Testis (tissue), 3 donors: ENCODE results near the gene TMPRSS15. TPM values are rescaled to one million over a fixed set of nuclear protein-coding genes. Genes with fewer than 3 reads are reported as not detected.
"Not testable (repeated sequence)": the region's sequence is repeated elsewhere in the genome, so short reads cannot be mapped to it uniquely, and the experiment has no call there.

ENCODE experiments used
- DNase-seq: peaks from one replicate; pipeline ENCODE4 v3.0.0-alpha.2; 2019
- H3K27ac ChIP-seq, 2 donors: fragments of 200-600 bp; sonication (generic); one replicate each; pipeline ENCODE4 v1.5.1; 2019
- H3K27me3 ChIP-seq: fragments of 200-600 bp; sonication (generic); one replicate; pipeline ENCODE4 v1.5.1; 2019
- H3K36me3 ChIP-seq: fragments of 200-600 bp; sonication (generic); one replicate; pipeline ENCODE4 v1.5.1; 2017; ENCODE audit warnings: low read depth; ENCODE audit errors: missing control alignments
- H3K4me1 ChIP-seq: fragments of 200-600 bp; sonication (generic); one replicate; pipeline ENCODE4 v1.5.1; 2019
- H3K4me3 ChIP-seq, 2 donors: fragments of 200-600 bp; sonication (generic); one replicate each; pipeline ENCODE4 v1.5.1; 2017 to 2019
- H3K9me3 ChIP-seq: fragments of 200-600 bp; sonication (generic); one replicate; pipeline ENCODE4 v1.5.1; 2017
- CTCF ChIP-seq, 3 experiments: fragments of 450-650 bp in 2 of 3; fragments of 200-600 bp in 1 of 3; sonication (generic) in 1 of 3; IDR thresholded peaks; one replicate each; pipeline ENCODE4 v1.5.1; 2016 to 2019; ENCODE audit warnings: antibody characterized with exemption in 3 of 3, mild to moderate bottlenecking in 2 of 3, moderate library complexity in 1 of 3
- POLR2A ChIP-seq: fragments of 450-650 bp; IDR thresholded peaks from one replicate; pipeline ENCODE4 v1.6.1; 2017; ENCODE audit warnings: antibody characterized with exemption, mild to moderate bottlenecking, moderate library complexity
- WGBS, 2 donors: methylation state at CpG; one replicate each; pipeline ENCODE4 v1.1.5; 2018; 5-methylcytosine and 5-hydroxymethylcytosine counted together
- intact Hi-C: fragments of 100-400 bp; cut with DNase I; formaldehyde crosslinking; loops from one replicate; pipeline ENCODE4 v1.15.1; 2023; ENCODE audit warnings: low total_unique reads
- polyA plus RNA-seq: library from polyadenylated mRNA; stranded (reverse); fragments of 350-450 nt; fragmentation: Illumina TruSeq; extraction: RNeasy Lipid Tissue Mini Kit (QIAGEN cat#74804); gene quantifications from one replicate; pipeline ENCODE4 v1.2.3, GENCODE V29; 2014; ENCODE audit warnings: low read depth, low replicate concordance; ENCODE audit not compliant: insufficient read depth
- total RNA-seq, 2 donors: library from RNA; depleted of rRNA; stranded (reverse); fragments of >200 nt; gene quantifications; one replicate each; pipeline ENCODE4 v1.2.3, GENCODE V29; 2016

Gene TMPRSS15
- total and polyA plus RNA-seq, 3 donors from 2014 or later = 0.16 to 0.68 (median 0.40) TPM

DNA sequence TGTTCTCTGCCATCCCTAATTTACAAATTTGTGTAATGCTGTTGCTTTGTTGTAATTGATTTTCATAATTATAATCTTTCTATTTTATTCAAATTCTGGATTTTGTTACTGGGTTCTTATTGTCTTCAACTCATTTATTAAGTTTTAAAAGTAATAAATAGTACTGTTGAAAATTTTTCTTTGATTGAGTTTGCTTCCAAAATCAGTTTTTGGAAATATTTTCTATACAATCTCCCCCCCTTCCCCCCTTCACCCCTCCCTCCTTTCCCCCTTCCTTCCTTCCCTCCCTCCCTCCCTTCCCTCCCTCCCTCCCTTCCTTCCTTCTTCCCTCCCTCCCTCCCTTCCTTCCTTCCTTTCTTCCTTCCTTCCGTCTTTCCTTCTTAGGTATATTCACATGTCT lies 6.0 kb upstream of the TMPRSS15 start:
- Histone ChIP-seq H3K9me3 (no peaks in the 10 kb centered on the region), H3K4me3 (no peak overlapping the region), H3K27ac (no peak overlapping the region), H3K36me3 (no peaks in the 10 kb centered on the region), H3K4me1 (no peaks in the 10 kb centered on the region), H3K27me3 (no peaks in the 10 kb centered on the region)
- 91 to 94% methylated on average over 1 of the region's 1 CpG for whole genome bisulfite sequencing, 2 donors
- DNase-seq = no peak
- intact Hi-C loops = no loop called here
- TF ChIP-seq POLR2A (no peak), CTCF (IDR thresholded peaks at IDR 0.05) (no peak)

DNA sequence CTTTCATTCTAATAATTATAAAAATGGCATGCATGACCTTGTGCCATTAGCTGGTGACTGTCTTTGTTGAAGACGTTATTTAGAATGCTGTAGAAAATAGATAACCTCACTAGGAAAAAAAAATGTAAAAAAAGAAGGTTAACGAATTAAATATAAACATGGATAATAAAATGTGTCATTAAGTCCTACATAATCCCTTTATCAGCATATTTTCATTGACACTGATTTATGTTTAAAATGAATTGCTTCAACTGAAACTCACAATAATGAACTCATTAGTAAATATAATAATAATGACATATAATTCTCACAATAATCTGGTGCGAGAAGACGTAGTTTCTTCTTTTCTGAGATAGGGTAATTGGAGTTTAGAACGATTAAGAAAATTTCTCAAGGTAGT lies 4.7 kb downstream of the TMPRSS15 start:
- intact Hi-C loops = no loop called here
- Histone ChIP-seq H3K36me3 (no peaks in the 10 kb centered on the region), H3K27me3 (no peaks in the 10 kb centered on the region), H3K4me1 (no peaks in the 10 kb centered on the region), H3K4me3 (no peak overlapping the region), H3K27ac (no peak overlapping the region), H3K9me3 (no peaks in the 10 kb centered on the region)
- DNase-seq = no peak
- 60 to 63% methylated on average over 5 of the region's 5 CpGs for WGBS, 2 donors
- TF ChIP-seq POLR2A = no peak

DNA sequence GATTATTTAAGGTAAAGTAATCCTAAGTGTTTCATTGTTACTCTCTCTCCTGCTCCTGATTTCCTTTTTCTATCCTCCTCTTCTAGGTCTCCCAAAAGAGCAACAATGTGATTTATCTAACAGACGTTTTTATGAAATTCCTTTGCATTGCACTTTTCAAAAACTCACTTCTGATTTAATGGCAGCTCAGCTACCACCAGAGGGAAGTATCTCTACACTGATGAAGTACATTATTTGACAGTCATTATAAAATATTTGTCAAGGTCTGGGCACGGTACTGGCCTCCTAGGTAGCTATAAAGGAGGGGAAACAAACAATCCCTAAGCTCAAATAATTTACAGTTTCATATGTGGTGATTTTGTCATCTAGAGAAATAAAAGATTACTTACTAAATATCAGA lies 15.6 kb downstream of the TMPRSS15 start:
- no peaks in the 10 kb centered on the region for H3K9me3 ChIP-seq
- no peak overlapping the region for H3K27ac ChIP-seq
- H3K4me3 ChIP-seq = no peak overlapping the region
- no peaks in the 10 kb centered on the region for H3K27me3 ChIP-seq
- no peak for DNase-seq
- H3K4me1 ChIP-seq = no peaks in the 10 kb centered on the region
- no peak for TF ChIP-seq POLR2A
- TF ChIP-seq CTCF (IDR thresholded peaks at IDR 0.05) = no peak
- no peaks in the 10 kb centered on the region for H3K36me3 ChIP-seq
- 24 to 25% methylated on average over 2 of the region's 2 CpGs for WGBS, 2 donors
- intact Hi-C loops = no loop called here

GRCh38 chr21:18384771-18385170 lies 18.8 kb downstream of the TMPRSS15 start:
- Histone ChIP-seq H3K4me3 (no peak overlapping the region), H3K36me3 (no peaks in the 10 kb centered on the region), H3K9me3 (no peaks in the 10 kb centered on the region), H3K27ac (no peak overlapping the region), H3K4me1 (no peaks in the 10 kb centered on the region), H3K27me3 (no peaks in the 10 kb centered on the region)
- WGBS, 2 donors = 23 to 39% methylated on average over 1 of the region's 1 CpG
- no peak for DNase-seq
- TF ChIP-seq POLR2A (no peak), CTCF (IDR thresholded peaks at IDR 0.05) (peak; percentile 14 to 68 (median 28))
- intact Hi-C loops = no loop called here

GRCh38 chr21:18382934-18383619 lies 20.5 kb downstream of the TMPRSS15 start:
- WGBS, 2 donors = 85 to 95% methylated on average over 4 of the region's 4 CpGs
- H3K4me1 ChIP-seq, H3K36me3 ChIP-seq, H3K9me3 ChIP-seq, H3K27ac ChIP-seq, DNase-seq, intact Hi-C loops, H3K27me3 ChIP-seq, H3K4me3 ChIP-seq: not testable (repeated sequence)

DNA sequence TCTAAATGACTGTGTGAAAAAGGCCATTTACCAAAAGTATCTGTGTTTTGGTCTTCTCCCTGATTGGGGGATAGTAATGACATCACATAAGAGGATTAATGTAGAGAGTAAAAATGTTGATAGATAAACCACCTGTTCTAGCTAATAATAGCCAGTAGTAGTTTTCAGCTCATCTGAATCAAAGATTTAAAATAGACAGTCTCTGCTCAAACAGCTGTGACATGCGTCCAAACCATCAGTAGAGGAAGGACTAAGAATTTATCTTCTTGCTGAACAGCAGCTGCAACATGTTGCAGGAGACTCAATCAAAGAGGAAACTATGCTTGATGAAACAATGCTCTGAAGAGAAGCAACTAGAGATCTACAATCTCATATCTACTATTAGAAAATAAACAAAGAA lies 21.4 kb downstream of the TMPRSS15 start:
- H3K4me3 ChIP-seq = no peak overlapping the region
- intact Hi-C loops = no loop called here
- TF ChIP-seq CTCF (IDR thresholded peaks at IDR 0.05) = no peak
- TF ChIP-seq POLR2A = no peak
- H3K36me3 ChIP-seq = no peaks in the 10 kb centered on the region
- H3K27me3 ChIP-seq = no peaks in the 10 kb centered on the region
- WGBS, 2 donors = 0% methylated on average over 1 of the region's 1 CpG
- no peak for DNase-seq
- no peaks in the 10 kb centered on the region for H3K9me3 ChIP-seq
- H3K4me1 ChIP-seq = no peaks in the 10 kb centered on the region
- no peak overlapping the region for H3K27ac ChIP-seq
